Measurements from ENCODE around the gene RARG.
"Not testable (repeated sequence)": the region's sequence is repeated elsewhere in the genome, so short reads cannot be mapped to it uniquely, and the experiment has no call there.

The RARG gene

DNA sequence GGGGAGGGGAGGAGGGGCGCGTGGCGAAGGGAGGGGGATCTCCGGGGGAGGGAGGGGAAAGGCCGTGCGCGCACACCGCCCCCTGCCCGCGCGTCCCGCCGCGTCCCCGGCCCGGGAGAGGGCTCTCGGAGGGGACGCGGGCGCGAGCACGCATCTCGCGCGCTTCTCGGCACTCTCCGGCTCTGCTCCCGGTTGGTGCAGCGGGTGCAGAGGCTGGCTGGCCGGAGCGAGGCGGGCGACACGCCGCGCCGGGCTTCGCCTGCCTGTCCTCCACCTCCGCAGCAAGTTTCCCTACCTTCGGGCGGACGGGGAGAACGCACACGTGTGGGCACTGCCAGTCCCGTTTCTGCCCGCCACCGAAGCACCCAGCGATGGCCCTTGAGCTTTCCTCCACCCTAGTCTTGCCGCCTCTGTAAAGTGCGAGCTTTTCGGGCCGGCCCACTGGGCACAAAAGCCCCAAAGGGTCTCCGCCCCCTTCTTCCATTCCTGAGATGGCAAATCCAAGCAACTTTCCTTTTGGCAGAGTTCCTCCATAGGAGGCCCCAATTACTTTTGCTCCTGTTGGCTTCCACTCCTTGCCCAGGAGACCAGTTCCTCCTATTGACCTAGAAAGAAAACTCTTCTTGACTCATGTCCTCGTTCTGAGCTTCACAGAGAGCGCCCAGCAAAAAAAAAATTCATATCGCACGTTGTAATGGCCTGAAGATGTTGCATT lies 50.9 kb downstream of the RARG start:
- peaks cover 59% of the 10 kb centered on the region for H3K4me1 Mint-ChIP-seq
- H3K9me3 Mint-ChIP-seq = no peaks in the 10 kb centered on the region
- peak overlapping the region; percentile 96 for H3K27ac Mint-ChIP-seq
- no peaks in the 10 kb centered on the region for H3K27me3 Mint-ChIP-seq
- peaks cover 14% of the 10 kb centered on the region for H3K36me3 Mint-ChIP-seq
- H3K4me3 Mint-ChIP-seq = peak overlapping the region; percentile 99

GRCh38 chr12:53180220-53180930 lies 51.6 kb downstream of the RARG start, which contains the start of the genes CSAD and ZNF740:
CSAD (minus strand) TSS chr12:53180925; CDS start chr12:53173470, 7,455 bp downstream.
ZNF740 (plus strand) TSS chr12:53180722; CDS start chr12:53181984, 1,262 bp downstream.
- Mint-ChIP-seq H3K36me3 (peaks cover 14% of the 10 kb centered on the region), H3K4me1 (peaks cover 55% of the 10 kb centered on the region), H3K4me3 (peak within 1 kb of the TSS; percentile 99), H3K27ac (peak within 1 kb of the TSS; percentile 98), H3K27me3 (no peaks in the 10 kb centered on the region), H3K9me3 (no peaks in the 10 kb centered on the region)

GRCh38 chr12:53179687-53180219 lies 52.3 kb downstream of the RARG start:
- Mint-ChIP-seq H3K27ac (peak overlapping the region; percentile 98), H3K36me3 (peaks cover 12% of the 10 kb centered on the region), H3K27me3 (no peaks in the 10 kb centered on the region), H3K4me1 (peaks cover 49% of the 10 kb centered on the region), H3K9me3 (no peaks in the 10 kb centered on the region), H3K4me3 (peak overlapping the region; percentile 92)

DNA sequence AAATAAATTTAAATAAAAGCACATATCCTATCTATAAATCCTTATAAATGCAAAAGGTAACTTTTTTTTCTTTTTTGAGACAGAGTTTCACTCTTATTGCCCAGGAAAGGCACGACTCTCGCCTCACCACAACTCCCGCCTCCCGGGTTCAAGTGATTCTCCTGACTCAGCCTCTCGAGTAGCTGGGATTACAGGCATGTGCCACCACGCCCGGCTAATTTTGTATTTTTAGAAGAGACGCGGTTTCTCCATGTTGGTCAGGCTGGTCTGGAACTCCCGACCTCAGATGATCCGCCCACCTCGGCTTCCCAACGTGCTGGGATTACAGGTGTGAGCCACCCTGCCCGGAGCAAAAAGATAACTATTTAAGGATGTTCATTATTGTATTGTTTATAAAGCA lies 53.2 kb downstream of the RARG start:
- not testable (repeated sequence) for H3K9me3 Mint-ChIP-seq, H3K27me3 Mint-ChIP-seq
- peaks cover 41% of the 10 kb centered on the region for H3K4me1 Mint-ChIP-seq
- peaks cover 10% of the 10 kb centered on the region for H3K36me3 Mint-ChIP-seq
- peak overlapping the region; percentile 92 for H3K4me3 Mint-ChIP-seq
- H3K27ac Mint-ChIP-seq = peak overlapping the region; percentile 62

- H3K4me3 Mint-ChIP-seq, H3K9me3 Mint-ChIP-seq, H3K36me3 Mint-ChIP-seq, H3K27me3 Mint-ChIP-seq: not testable (repeated sequence)
- H3K27ac Mint-ChIP-seq = peak overlapping the region; percentile 62
- H3K4me1 Mint-ChIP-seq = peaks cover 28% of the 10 kb centered on the region
Measured at GRCh38 chr12:53177447-53177846, 54.6 kb downstream of the RARG start.

DNA sequence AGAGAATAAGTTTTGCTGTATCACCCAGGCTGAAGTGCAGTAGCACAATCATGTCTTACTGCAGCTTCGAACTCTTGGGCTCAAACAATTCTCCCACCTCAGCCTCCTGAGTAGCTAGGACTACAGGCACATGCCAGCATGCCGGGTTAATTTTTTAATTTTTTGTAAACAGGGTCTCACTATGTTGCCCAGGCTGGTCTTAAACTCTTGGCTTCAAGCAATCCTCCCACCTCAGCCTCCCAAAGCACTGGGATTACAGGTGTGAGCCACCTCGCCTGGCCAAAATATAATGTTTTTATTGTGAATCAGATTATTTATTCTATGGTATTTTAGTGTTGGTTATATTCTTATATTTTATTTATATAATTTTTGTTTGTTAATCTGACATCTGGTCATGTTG lies 55.3 kb downstream of the RARG start:
- Mint-ChIP-seq H3K36me3 (peaks cover 6% of the 10 kb centered on the region), H3K4me1 (peaks cover 21% of the 10 kb centered on the region), H3K27me3 (no peaks in the 10 kb centered on the region), H3K4me3 (no peak overlapping the region), H3K9me3 (no peaks in the 10 kb centered on the region), H3K27ac (no peak overlapping the region)

- no peak overlapping the region for H3K27ac Mint-ChIP-seq
- H3K4me1 Mint-ChIP-seq = peaks cover 13% of the 10 kb centered on the region
- no peaks in the 10 kb centered on the region for H3K27me3 Mint-ChIP-seq
- no peak overlapping the region for H3K4me3 Mint-ChIP-seq
- H3K36me3 Mint-ChIP-seq = peaks cover 2% of the 10 kb centered on the region
- no peaks in the 10 kb centered on the region for H3K9me3 Mint-ChIP-seq
Measured at GRCh38 chr12:53174881-53175491, 57.0 kb downstream of the RARG start.

GRCh38 chr12:53173085-53173715 lies 58.8 kb downstream of the RARG start:
- no peak overlapping the region for H3K27ac Mint-ChIP-seq
- peaks cover 3% of the 10 kb centered on the region for H3K4me1 Mint-ChIP-seq
- peaks cover 4% of the 10 kb centered on the region for H3K36me3 Mint-ChIP-seq
- H3K4me3 Mint-ChIP-seq = no peak overlapping the region
- no peaks in the 10 kb centered on the region for H3K9me3 Mint-ChIP-seq
- no peaks in the 10 kb centered on the region for H3K27me3 Mint-ChIP-seq

DNA sequence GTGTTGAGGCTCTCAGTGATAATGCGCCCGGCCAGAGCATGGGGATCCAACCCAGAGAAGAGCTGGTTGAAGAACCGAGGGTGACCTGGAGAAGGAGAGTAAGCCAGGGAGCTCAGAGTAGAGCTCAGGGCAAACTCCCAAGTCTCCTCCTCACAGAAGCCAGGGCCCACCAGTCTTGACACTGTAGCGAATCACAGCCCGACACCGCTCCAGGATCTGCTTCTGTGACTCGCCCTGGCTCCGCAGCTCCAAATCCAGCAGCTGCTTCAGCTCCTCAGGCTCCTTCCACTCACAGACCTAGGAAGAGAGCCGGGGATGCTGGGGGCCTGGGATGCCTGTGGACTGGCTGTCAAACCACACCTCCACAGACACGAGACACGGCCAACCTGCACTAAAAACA lies 59.7 kb downstream of the RARG start:
- peaks cover 4% of the 10 kb centered on the region for H3K36me3 Mint-ChIP-seq
- no peak overlapping the region for H3K27ac Mint-ChIP-seq
- H3K27me3 Mint-ChIP-seq = no peaks in the 10 kb centered on the region
- H3K4me3 Mint-ChIP-seq = no peak overlapping the region
- peaks cover 3% of the 10 kb centered on the region for H3K4me1 Mint-ChIP-seq
- H3K9me3 Mint-ChIP-seq = no peaks in the 10 kb centered on the region

GRCh38 chr12:53171725-53172329 lies 60.2 kb downstream of the RARG start:
- H3K4me1 Mint-ChIP-seq = peaks cover 3% of the 10 kb centered on the region
- no peaks in the 10 kb centered on the region for H3K27me3 Mint-ChIP-seq
- H3K27ac Mint-ChIP-seq = no peak overlapping the region
- H3K36me3 Mint-ChIP-seq = peaks cover 4% of the 10 kb centered on the region
- H3K9me3 Mint-ChIP-seq = no peaks in the 10 kb centered on the region
- no peak overlapping the region for H3K4me3 Mint-ChIP-seq

DNA sequence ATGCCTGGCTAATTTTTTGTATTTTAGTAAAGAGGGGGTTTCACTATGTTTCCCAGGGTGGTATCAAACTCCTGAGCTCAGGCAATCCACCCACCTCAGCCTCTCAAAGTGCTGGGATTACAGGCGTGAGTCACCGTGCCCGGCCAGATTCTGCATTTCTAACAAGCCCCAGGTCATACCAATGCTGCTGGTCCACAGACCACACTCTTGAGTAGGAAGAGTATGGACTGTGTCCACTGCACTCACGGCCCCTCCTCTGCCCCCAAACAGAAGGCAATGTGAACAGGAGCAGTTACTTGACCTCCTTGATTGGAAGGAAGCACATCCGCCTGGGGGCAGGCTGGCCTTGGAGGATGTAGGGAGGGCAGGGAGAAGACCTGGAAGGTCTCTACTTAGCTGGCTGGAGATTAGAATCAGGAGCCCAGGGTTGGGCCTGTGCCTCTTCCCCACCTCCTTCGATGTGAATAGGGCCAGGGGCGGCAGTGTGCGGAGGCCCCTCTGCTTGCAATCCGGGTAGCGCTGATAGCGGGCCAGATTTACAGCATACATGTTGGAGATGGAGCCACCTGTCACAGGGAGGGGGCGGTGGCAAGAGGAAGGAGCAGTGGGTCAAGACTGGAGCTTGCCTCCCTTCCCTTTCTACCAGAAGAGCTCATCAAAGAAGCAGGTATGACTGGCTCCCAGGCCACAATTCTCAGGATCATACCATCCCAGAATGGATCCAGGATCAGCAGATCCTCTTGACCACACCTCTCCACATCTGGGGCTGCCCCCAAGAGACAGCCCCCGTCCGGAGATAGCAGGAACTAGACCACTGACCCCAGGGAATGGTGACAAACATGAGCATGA lies 60.9 kb downstream of the RARG start:
- no peaks in the 10 kb centered on the region for H3K27me3 Mint-ChIP-seq
- peaks cover 4% of the 10 kb centered on the region for H3K36me3 Mint-ChIP-seq
- H3K9me3 Mint-ChIP-seq = no peaks in the 10 kb centered on the region
- H3K4me1 Mint-ChIP-seq = peaks cover 3% of the 10 kb centered on the region
- no peak overlapping the region for H3K4me3 Mint-ChIP-seq
- H3K27ac Mint-ChIP-seq = no peak overlapping the region

DNA sequence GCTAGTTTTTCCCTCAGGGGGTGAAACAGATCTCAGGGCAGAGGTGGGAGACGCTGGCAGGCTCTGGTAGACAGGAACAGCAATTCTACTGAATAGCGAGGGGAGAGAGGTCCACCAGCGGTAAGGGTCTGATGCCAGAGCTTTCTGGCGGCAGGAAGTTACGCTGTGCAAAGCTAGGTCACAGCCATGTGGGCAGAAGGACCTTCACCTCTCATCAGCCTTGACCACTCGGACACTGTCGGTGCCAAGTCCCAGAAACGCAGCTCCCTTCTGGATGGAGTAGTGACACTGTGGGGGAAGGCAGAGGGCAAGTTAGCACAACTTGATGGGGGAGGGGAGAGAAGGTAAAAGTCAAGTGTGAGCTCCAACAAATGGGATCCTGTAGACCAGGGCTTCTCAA lies 61.8 kb downstream of the RARG start:
- no peak overlapping the region for H3K27ac Mint-ChIP-seq
- H3K27me3 Mint-ChIP-seq = no peaks in the 10 kb centered on the region
- no peak overlapping the region for H3K4me3 Mint-ChIP-seq
- H3K9me3 Mint-ChIP-seq = no peaks in the 10 kb centered on the region
- H3K4me1 Mint-ChIP-seq = no peaks in the 10 kb centered on the region
- H3K36me3 Mint-ChIP-seq = peaks cover 4% of the 10 kb centered on the region

DNA sequence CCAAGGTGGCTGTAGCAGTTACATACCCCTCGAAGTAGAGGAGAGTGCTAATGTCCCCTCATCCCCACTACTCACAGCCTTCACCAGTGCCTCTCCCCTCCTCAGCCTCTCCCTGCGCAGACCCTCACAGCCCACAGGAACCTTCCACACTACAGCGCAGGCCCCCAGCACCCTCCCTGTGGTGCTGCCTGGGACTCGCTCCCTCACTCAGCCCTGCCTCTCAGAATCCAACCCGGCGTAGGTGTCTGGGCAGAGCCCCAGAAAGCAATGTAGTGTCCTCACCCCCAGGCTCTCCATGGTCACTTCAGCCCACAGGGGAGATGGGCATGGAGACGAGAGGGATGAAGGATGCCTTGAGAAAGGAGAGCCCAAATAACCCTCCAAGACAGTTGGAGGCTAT lies 62.4 kb downstream of the RARG start:
- Mint-ChIP-seq H3K4me3 (no peak overlapping the region), H3K4me1 (no peaks in the 10 kb centered on the region), H3K27ac (no peak overlapping the region), H3K27me3 (no peaks in the 10 kb centered on the region), H3K36me3 (peaks cover 4% of the 10 kb centered on the region), H3K9me3 (no peaks in the 10 kb centered on the region)

DNA sequence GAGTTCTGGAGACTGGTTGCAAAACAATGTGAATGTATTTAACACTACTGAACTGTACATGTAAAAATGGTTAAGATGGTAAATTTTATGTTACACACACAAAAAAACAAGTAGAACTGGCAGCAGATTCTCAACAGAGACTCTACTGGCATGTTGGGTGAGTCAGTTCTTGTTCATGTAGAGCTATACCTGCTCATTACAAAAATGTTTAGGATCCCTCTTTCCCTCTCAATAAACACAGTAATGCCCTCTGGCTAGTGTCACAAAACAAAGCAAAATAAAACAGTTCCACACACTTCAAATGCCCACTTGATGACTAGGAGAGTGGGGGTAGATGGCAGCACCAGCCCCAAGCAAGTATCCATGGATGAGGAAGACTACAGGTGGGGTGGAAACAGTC lies 65.2 kb downstream of the RARG start:
- Mint-ChIP-seq H3K36me3 (peaks cover 3% of the 10 kb centered on the region), H3K27me3 (no peaks in the 10 kb centered on the region), H3K4me3 (no peak overlapping the region), H3K27ac (no peak overlapping the region), H3K4me1 (no peaks in the 10 kb centered on the region), H3K9me3 (no peaks in the 10 kb centered on the region)

Data from activated naive CD4-positive, alpha-beta T cell treated with anti-CD3 and anti-CD28 coated beads, Interleukin-2, amount 50 U/mL, for 24 hours (primary cell).